Vagina (tissue), 2 donors: Measurements from ENCODE around the gene SOHLH1.

ENCODE experiments used
- POLR2AphosphoS5 ChIP-seq, 2 donors: sonication (generic); formaldehyde crosslinking; IDR thresholded peaks; one replicate each; pipeline ENCODE4 v1.9.0; 2017; ENCODE audit warnings: antibody characterized with exemption in 2 of 2, mild to moderate bottlenecking in 2 of 2, low read depth in 1 of 2; ENCODE audit not compliant: insufficient read depth in 1 of 2
- TF ChIP-seq, protein P1 (sequence below), 3 experiments: fragments of 450-650 bp in 2 of 3; fragments of 200-600 bp in 1 of 3; sonication (generic) in 1 of 3; IDR thresholded peaks; one replicate each; pipeline ENCODE4 v1.5.1; 2017 to 2019; ENCODE audit warnings: antibody characterized with exemption in 3 of 3, mild to moderate bottlenecking in 2 of 3, moderate library complexity in 2 of 3

DNA sequence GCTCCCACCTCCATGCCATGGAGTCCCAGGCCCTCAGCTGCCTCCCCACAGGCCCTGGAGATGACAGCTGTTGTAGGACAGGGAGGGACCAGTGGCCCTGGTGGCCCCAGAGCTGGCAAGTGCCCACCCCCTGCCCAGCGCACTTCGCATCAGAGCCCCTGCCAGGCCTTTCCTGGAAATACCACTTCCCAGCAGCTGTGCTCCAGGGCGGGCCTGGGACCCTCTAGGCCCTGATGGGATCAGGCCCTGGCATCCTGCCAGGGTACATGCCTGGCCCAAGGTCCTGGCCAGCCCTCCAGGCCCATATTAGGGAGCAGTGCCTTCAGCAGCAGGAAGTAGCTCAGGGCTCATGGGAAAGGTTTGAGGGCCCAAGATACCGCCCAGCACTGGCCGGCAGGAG lies 5.2 kb upstream of the SOHLH1 start:
- TF ChIP-seq, protein P1, sequence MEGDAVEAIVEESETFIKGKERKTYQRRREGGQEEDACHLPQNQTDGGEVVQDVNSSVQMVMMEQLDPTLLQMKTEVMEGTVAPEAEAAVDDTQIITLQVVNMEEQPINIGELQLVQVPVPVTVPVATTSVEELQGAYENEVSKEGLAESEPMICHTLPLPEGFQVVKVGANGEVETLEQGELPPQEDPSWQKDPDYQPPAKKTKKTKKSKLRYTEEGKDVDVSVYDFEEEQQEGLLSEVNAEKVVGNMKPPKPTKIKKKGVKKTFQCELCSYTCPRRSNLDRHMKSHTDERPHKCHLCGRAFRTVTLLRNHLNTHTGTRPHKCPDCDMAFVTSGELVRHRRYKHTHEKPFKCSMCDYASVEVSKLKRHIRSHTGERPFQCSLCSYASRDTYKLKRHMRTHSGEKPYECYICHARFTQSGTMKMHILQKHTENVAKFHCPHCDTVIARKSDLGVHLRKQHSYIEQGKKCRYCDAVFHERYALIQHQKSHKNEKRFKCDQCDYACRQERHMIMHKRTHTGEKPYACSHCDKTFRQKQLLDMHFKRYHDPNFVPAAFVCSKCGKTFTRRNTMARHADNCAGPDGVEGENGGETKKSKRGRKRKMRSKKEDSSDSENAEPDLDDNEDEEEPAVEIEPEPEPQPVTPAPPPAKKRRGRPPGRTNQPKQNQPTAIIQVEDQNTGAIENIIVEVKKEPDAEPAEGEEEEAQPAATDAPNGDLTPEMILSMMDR (IDR thresholded peaks at IDR 0.05): no peak
- TF ChIP-seq POLR2AphosphoS5 (IDR thresholded peaks at IDR 0.05; ENCODE audit: insufficient read depth in 1 of 2, low read depth in 1 of 2): no peak
